ENCODE data around the gene GNAT1.
"Not testable (repeated sequence)": the region's sequence is repeated elsewhere in the genome, so short reads cannot be mapped to it uniquely, and the experiment has no call there.

Gene GNAT1

GRCh38 chr3:50224639-50225038, 33.2 kb downstream of the GNAT1 start:
- DNase-seq, result no peak

DNA sequence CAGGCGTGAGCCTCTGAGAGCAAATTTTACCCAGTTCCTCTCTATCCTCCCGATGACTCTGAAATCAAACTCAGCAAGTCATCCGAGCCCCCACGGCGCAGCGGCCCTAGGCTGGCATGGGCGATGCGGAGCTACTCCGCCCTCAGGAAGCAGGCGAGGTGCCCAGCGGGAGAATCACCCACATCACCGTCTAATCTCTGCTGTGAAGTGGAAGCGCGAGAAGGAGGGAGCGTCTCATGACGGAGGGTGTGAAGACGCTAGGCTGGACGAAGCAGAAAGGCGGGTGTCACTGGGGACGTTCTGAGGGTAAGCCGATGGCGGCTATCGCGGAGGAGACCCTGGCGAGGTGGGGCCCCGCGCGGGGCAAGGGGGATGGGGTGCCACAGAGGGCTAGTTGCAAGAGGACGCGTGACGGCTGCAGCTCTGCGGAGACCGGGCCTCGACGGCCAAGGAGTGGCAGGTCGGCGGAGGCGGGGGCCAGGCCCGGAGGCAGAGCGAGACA, 35.5 kb downstream of the GNAT1 start:
- no peak for DNase-seq

DNA sequence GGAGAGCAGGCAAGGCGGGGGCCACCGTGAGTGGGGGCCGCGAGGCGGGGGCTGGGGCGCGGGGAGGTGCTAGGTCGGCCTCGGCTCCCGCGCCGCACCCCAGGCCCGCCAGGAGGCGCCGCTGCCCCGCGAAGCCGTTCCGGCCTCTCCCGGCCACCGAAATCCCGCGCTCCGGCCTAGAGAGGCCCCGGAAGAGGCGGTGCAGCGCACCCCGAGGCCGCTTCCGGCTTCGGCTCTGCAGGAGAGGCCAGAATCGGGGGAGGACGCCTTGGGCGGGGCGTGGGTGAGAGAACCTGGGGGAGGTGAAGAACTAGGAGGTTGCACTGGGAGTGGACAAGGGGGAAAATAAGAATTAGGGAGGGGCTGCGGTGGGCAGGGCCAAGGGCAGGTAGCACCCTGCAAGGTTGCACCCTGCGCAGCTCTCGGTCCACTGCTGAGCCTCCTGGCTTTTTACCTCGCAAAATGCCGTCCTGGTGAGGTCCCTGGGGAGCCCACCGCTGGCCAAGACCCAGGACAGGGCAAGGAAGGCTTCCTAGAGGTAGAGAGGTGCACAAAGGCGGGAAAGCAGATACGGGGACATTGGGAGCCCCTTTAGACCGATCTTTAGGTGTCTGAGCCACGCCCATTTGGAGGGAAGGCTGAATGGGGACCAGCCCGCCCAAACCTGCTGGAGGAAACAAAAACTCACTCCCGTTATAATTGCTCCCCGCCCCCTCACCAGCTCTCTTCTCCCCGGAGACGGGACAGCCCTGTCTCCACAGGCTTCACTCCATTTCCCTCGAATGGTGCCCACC, 36.2 kb downstream of the GNAT1 start:
- DNase-seq, result peak; percentile 90

DNA sequence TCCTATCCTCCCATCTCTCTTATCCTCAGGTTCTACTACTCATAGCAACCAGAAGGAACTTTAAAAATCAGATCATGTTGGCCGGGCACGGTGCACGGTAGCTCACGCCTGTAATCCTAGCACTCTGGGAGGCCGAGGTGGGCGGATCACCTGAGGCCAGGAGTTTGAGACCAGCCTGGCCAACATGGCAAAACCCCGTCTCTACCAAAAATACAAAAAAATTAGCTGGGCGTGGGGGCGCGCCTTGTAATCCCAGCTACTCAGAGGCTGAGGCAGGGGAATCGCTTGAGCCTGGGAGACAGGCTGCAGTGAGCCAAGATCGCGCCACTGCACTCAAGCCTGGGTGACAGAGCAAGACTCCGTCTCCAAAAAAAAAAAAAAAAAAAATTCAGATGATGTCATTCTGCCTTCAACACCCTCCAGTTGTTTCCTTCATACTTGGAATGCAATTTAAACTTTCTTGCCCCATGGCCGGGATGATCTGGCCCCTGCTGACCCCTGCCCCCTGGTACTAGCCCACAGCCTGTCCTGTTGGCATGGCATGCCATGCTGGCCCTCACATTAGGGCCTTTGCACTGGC, 36.9 kb downstream of the GNAT1 start:
- not testable (repeated sequence) for DNase-seq

GRCh38 chr3:50229490-50229889, 38.1 kb downstream of the GNAT1 start:
- DNase-seq, result no peak

- no peak for DNase-seq
These were observed 38.8 kb downstream of the GNAT1 start for GRCh38 chr3:50230104-50230793.

DNA sequence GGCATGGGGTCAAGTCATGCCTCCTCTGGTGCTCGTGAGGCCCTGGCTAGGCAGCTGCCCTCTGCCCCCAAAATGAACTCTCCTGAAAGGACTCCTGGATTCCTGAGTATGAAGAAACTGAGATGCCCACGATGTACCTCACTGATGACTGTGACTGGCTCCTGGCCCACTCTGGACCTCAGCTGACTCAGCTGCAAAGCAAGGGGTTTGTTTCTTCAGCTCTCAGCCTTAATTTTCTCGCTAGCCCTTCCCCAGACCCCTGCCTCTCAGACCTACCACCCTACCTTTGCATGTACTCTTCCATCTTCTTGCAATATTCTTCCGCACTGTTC, 39.4 kb downstream of the GNAT1 start:
- DNase-seq, result no peak

DNA sequence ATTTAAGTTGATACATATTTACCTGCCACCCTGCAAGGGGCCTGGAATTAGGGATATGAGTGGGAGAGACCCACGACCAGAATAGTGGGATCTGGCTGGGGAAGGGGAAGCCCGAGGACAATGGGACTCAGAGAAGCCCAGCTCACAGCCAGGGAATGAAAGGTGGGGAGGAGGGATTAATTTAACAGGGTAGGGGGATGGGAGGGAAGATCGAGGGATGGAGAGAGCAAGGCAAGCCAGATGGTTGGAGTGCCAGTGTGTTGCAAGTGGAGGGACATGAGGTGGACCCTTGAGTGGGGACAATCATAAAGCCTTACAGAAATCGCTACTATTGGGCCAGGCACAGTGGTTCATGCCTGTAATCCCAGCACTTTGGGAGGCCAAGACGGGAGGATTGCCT, 40.2 kb downstream of the GNAT1 start:
- no peak for DNase-seq

GRCh38 chr3:50232303-50232702, 40.9 kb downstream of the GNAT1 start:
- DNase-seq, result no peak

DNA sequence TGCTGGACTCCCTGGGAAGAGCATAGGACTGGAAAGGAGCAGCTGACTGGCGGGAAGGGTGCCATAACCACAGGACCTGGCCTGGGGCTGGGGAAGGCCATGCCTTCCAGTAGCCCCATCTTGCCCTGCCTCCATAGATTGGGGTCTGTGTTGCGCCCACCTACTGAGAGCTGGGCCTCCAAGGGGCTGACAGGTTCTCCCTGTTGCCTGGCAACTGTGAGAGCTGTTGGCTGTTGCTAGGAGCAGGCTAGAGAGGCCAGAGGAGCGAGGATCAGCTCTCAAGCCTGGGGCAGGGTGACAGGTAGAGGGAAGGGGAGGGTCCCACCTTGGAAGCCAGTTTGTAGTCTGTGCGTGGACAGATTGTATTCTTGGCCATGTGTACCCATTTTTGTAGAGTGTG, 41.8 kb downstream of the GNAT1 start:
- DNase-seq, result no peak

- DNase-seq, result peak; percentile 98
These were observed 44.5 kb downstream of the GNAT1 start, which contains the start of gene GNAI2 for GRCh38 chr3:50235716-50236483. GNAI2 (plus strand) TSS chr3:50236204; CDS start chr3:50236336, 132 bp downstream.

GRCh38 chr3:50236484-50237132, 45.2 kb downstream of the GNAT1 start:
- no peak for DNase-seq

DNA sequence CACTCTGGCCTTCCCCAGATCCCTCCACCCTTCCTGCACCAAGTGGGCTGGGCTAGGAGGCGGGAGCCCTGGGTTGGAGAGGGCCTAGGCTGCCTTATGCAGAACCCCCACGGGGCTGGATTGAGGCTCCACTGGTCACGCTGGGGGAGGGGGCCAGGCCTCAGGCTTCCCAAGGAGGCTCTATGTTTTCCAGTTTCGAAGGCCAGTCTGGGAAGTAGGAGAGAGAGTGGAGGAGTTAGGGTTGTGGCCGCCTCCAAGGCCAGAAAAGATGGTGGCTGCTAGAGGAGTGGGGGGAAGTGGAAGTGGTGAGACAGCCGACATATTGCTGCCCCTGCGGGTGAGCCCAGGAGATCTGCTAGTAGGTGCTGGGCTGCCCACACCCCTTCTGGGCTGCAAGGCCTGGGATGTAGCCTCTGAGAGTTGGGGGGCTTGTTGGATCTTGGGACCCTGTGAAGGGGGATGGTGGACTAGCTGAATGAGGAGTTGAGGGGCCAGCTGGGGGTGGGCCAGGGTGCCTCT, 45.8 kb downstream of the GNAT1 start:
- peak; percentile 37 for DNase-seq

DNA sequence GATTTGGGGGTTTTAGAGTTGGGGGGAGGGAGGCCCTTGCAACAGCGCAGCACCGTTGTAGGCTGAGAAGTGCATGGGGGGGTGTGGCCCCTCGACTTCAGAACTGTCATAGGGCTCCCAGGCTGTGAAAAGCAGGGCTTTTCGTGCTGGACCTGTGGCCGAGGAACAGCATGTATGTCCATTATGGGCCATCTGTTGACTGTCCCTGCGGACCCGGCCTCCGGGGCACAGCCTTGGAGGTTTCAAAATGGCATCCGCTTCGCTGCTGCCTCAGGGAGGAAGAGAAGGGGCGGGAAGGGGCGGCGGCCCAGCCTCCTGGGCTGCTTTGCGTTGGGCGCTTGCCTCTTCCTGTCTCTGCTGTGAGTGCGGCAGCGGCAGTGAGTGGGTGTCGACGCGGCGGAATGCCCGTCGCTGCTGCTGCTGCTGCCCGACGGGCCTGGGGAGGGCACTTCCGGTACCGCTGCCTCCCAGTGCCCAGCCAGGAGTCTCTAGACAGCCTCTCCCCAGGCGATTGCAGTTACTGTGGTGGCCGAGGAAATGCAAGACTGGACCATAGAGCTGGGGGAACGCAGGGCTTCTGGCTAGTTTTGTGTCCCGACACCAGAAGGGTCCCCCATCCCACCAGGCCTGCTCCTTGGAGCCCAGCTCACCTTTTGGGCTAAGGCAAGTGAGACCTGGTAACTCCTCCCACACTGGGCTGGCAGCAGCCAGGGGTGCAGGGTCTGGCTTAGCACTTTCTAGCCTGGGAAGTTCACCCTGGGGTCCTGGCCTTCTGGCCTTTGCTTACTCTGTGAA, 46.5 kb downstream of the GNAT1 start:
- DNase-seq, result peak; percentile 82

- DNase-seq, result no peak
These were observed 47.2 kb downstream of the GNAT1 start for GRCh38 chr3:50238549-50239026.

DNA sequence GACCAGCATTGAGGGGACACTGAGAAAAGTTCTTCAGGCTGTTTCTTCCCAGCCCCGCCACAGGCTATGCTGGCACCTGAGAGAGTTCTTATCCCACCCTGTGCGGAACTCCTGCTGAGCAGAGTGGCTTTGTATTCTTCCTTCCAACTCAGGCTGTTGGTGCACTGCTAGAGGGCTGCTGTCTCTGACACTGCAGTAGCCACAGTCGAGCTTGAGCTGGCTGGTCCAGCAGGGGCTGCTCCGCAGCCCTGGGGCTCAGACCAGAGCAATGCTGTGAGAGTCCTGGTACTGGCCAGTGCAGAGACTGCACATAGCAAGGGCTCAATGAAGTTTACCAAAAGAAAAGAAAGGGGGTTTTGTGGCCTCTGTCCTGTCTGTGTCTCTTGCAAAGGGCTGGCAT, 48.2 kb downstream of the GNAT1 start:
- no peak for DNase-seq

GRCh38 chr3:50241163-50241562, 49.8 kb downstream of the GNAT1 start:
- no peak for DNase-seq

- no peak for DNase-seq
These were observed 50.4 kb downstream of the GNAT1 start for GRCh38 chr3:50241713-50242380.

GRCh38 chr3:50242381-50242770, 51.0 kb downstream of the GNAT1 start:
- no peak for DNase-seq

DNA sequence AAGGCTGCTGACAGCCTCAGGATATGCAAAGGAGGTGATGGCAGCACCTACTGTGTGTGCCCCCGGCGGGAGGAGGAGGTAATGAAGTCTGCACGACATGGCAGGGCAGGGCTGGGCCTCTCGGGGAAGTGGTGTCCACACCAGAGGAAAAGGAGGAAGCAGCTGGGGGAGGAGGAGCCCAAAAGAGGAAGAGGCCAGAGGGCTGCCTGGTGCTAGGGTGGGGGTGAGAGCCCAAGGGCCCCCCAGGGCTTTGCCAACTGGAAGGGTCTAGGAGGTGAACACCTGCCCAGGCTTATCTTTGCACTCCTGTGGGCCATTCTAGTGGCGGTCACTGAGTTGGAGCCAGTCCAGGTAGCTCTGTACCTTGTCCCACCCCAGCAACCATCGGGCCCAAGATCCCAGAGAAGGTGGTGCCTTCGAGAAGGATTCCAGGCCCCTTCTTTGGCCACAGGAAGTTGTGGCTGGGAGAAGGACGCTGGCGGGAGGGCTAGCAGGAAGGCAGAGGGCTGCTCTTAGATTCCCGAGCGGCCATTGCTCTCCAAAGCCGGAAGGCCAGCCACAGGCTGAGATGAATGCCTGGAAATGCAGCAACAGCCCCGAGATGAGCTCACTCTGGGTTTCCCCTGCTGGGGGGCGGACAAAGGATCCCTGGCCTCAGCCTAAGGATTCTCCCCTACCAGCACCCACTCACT, 51.6 kb downstream of the GNAT1 start:
- no peak for DNase-seq
